Breast epithelium (tissue), 3 donors: ENCODE measurements around the gene KRT36.

Experiments used
- CTCF ChIP-seq, 3 donors: fragments of 450-650 bp; IDR thresholded peaks; one replicate each; pipeline ENCODE4 v1.5.1; 2016 to 2017; ENCODE audit warnings: antibody characterized with exemption in 3 of 3, mild to moderate bottlenecking in 3 of 3, moderate library complexity in 3 of 3
- POLR2A ChIP-seq: fragments of 450-650 bp; IDR thresholded peaks from one replicate; pipeline ENCODE4 v1.6.1; 2016; ENCODE audit warnings: antibody characterized with exemption, mild to moderate bottlenecking, moderate library complexity

GRCh38 chr17:41532947-41533570, 43.3 kb upstream of the KRT36 start:
- TF ChIP-seq CTCF (IDR thresholded peaks at IDR 0.05) (no peak), POLR2A (no peak)
